Cardiac muscle cell (in vitro differentiated cells and primary cell): Measurements from ENCODE around the gene SH3D21. TPM values are rescaled to one million over a fixed set of nuclear protein-coding genes. Genes with fewer than 3 reads are reported as not detected.

Experiments
- DNase-seq, 2 donors: peaks; one replicate each; pipeline versions ENCODE4 v3.0.0 to v3.0.0-alpha.2; 2010 to 2017; ENCODE audit warnings: low read depth in 1 of 2, low spot score in 1 of 2
- H3K27ac ChIP-seq: fragments of 200-600 bp; sonication (generic); 2 replicates; pipeline ENCODE4 v1.5.1; 2016
- H3K27me3 ChIP-seq: fragments of 200-600 bp; sonication (generic); 2 replicates; pipeline ENCODE4 v1.6.0; 2016; ENCODE audit warnings: control low read depth
- H3K36me3 ChIP-seq: fragments of 200-600 bp; sonication (generic); 2 replicates; pipeline ENCODE4 v1.5.1; 2016; ENCODE audit warnings: control low read depth
- H3K4me1 ChIP-seq: fragments of 200-600 bp; sonication (generic); 2 replicates; pipeline ENCODE4 v1.8.1; 2017; ENCODE audit warnings: low read depth, mild to moderate bottlenecking, mixed run types
- H3K4me3 ChIP-seq: fragments of 200-600 bp; sonication (generic); 2 replicates; pipeline ENCODE4 v1.5.1; 2016; ENCODE audit warnings: mild to moderate bottlenecking
- H3K9me3 ChIP-seq: fragments of 200-600 bp; sonication (generic); 2 replicates; pipeline ENCODE4 v1.5.1; 2017; ENCODE audit warnings: low read depth, mild to moderate bottlenecking, control low read depth
- polyA plus RNA-seq: library from polyadenylated mRNA; unstranded; fragments of >200 nt; fragmentation: Nextera tagmentation; extraction: Ambion mirVana; gene quantifications from 2 replicates; pipeline ENCODE4 v1.2.1, GENCODE V29; 2016
- total RNA-seq: library from RNA; depleted of rRNA; stranded (reverse); fragments of >200 nt; gene quantifications from 2 replicates; pipeline ENCODE4 v1.2.3, GENCODE V29; 2016
- TF ChIP-seq, protein P1 (sequence below): IDR thresholded peaks from 2 replicates; pipeline ENCODE4 v1.5.1; 2012; ENCODE audit warnings: low read depth, mild to moderate bottlenecking, low read length

The SH3D21 gene
- total and polyA plus RNA-seq, 2 experiments from 2014 or later, result 13.5 to 44.0 TPM

DNA sequence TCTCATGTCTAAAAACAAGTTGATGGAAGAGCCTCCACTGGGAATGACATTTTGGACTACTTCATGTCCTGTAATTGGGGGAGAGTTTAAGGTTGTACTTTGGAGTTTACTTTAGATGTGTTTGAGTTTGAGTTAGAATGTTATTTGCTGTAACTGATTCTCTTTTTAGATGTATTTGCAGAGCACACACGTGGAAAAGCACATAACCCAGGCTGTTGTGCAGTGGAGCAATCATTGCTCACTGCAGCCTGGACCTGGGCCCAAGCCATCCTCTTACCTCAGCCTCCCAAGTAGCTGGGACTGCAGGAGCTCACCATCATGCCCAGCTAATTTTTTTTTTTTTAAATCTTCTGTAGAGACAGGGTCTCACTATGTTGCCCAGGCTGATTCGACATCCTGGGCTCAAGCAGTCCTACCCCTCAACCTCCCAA lies 36.7 kb upstream of the SH3D21 start:
- H3K27ac ChIP-seq, result no peak overlapping the region

DNA sequence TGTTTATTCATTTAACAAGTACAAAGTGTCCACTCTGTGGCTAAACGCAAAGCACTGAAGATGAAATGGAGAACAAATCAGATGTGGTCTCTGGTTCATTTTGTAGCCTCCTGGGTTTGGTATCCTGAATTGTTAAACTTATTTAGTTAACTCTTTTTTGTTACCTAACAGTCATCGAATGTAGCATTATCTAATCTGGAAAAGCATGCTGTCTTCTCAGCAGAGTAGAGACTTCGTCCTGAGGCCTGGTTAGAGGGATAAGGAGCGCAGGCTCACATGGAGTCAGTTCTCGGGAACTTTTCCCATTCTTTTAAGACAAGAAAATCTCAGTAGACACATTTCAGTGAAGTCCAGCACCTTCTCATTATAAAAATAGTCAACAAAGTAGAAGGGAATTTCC lies 33.1 kb upstream of the SH3D21 start:
- H3K9me3 ChIP-seq, result no peaks in the 10 kb centered on the region

More for the DNA sequence above, 36.7 kb upstream of the SH3D21 start:
- Histone ChIP-seq H3K4me3 (no peak overlapping the region), H3K36me3 (peaks cover 5% of the 10 kb centered on the region), H3K4me1 (peaks cover 27% of the 10 kb centered on the region), H3K9me3 (no peaks in the 10 kb centered on the region), H3K27me3 (no peaks in the 10 kb centered on the region)
- peak in 1 of 2 donors; percentile 37 for DNase-seq
- TF ChIP-seq, protein P1, sequence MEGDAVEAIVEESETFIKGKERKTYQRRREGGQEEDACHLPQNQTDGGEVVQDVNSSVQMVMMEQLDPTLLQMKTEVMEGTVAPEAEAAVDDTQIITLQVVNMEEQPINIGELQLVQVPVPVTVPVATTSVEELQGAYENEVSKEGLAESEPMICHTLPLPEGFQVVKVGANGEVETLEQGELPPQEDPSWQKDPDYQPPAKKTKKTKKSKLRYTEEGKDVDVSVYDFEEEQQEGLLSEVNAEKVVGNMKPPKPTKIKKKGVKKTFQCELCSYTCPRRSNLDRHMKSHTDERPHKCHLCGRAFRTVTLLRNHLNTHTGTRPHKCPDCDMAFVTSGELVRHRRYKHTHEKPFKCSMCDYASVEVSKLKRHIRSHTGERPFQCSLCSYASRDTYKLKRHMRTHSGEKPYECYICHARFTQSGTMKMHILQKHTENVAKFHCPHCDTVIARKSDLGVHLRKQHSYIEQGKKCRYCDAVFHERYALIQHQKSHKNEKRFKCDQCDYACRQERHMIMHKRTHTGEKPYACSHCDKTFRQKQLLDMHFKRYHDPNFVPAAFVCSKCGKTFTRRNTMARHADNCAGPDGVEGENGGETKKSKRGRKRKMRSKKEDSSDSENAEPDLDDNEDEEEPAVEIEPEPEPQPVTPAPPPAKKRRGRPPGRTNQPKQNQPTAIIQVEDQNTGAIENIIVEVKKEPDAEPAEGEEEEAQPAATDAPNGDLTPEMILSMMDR, result no peak

DNA sequence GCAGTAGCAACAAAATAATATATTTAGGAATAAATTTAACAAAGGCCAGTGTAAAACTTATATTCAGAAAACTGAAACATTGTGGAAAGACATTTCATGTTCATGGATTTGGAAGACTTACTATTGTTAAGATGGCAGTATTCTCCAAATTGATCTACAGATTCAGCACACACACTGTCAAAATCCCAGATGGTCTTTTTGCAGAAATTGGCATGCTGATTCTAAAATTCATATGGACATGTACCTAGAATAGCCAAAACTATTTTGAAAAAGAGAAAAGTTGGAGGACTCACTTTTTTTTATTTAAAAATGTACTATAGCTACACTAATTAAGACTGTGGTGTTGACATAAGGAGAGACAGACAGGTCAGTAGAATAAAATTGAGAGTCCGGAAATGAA lies 32.0 kb upstream of the SH3D21 start:
- Histone ChIP-seq H3K27me3 (no peaks in the 10 kb centered on the region), H3K4me1 (peaks cover 31% of the 10 kb centered on the region), H3K9me3 (no peaks in the 10 kb centered on the region), H3K27ac (no peak overlapping the region), H3K4me3 (no peak overlapping the region), H3K36me3 (no peaks in the 10 kb centered on the region)
- no peak for DNase-seq
- TF ChIP-seq, protein P1, result no peak

More for the DNA sequence above, 33.1 kb upstream of the SH3D21 start:
- Histone ChIP-seq H3K27ac (peak overlapping the region; percentile 88), H3K4me3 (no peak overlapping the region), H3K4me1 (peaks cover 21% of the 10 kb centered on the region), H3K27me3 (no peaks in the 10 kb centered on the region), H3K36me3 (peaks cover 5% of the 10 kb centered on the region)
- DNase-seq, result peak in 1 of 2 donors; percentile 35
- TF ChIP-seq, protein P1, result no peak

DNA sequence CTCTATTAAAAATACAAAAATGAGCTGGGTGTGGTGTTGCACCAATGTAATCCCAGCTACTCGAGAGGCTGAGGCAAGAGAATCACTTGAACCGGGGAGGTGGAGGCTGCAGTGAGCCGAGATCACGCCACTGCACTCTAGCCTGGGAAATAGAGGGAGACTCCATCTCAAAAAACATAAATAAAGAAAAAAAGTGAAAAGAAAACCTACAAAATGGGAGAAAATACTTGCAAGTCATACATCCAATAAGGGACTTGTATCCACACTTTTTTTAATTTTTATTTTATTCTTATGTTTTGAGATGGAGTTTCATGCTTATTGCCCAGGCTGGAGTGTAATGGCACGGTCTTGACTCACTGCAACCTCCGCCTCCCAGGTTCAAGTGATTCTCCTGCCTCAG lies 29.5 kb upstream of the SH3D21 start:
- Histone ChIP-seq H3K9me3 (no peaks in the 10 kb centered on the region), H3K4me1 (peaks cover 43% of the 10 kb centered on the region), H3K36me3 (no peaks in the 10 kb centered on the region), H3K27ac (no peak overlapping the region), H3K4me3 (no peak overlapping the region), H3K27me3 (no peaks in the 10 kb centered on the region)
- no peak for DNase-seq
- TF ChIP-seq, protein P1, result no peak

DNA sequence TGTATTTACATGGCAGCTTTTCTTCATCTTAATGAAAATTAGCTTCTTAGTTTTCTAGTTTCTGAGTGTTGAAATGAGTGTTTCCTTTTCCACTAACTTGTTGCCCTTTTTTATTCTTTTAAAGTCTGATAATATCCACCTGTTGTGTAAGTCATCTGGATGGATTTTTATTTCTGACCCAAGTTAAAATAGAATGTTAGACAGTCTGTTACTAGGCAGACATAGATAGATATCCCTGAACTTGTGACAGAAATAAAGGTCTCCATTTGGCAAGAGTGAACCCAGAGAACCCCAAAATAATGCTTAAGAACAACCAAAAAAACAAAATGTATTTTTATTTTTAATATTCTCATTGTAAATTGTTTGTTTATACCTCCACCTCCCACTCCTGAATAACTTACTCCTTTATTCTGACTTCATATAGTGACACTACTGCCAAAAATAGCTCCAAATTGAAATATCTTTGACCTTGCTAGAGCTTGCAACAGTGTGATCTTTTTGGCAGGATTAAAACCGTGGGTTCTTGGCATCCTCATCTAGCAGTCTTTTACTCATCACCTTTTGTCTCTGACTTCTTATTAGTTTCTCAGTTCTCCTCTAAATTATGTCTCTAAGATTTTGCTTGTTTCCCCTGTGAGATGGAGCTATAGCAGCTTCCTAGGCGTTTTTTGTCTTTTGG lies 26.9 kb upstream of the SH3D21 start:
- Histone ChIP-seq H3K4me3 (no peak overlapping the region), H3K27ac (peak overlapping the region; percentile 55), H3K9me3 (no peaks in the 10 kb centered on the region), H3K36me3 (peaks cover 8% of the 10 kb centered on the region), H3K27me3 (no peaks in the 10 kb centered on the region), H3K4me1 (peaks cover 34% of the 10 kb centered on the region)
- DNase-seq, result peak in 1 of 2 donors; percentile 58
- TF ChIP-seq, protein P1, result no peak
